Ascending aorta (tissue), 2 donors: ENCODE measurements around the gene RNGTT. TPM values are rescaled to one million over a fixed set of nuclear protein-coding genes. Genes with fewer than 3 reads are reported as not detected.

ENCODE experiments used
- DNase-seq, 2 donors: peaks; one replicate each; pipeline ENCODE4 v3.0.0-alpha.2; 2019; ENCODE audit warnings: low spot score in 2 of 2
- H3K27ac ChIP-seq, 2 donors: fragments of 200-600 bp; sonication (generic); one replicate each; pipeline ENCODE4 v1.5.1; 2016 to 2017; ENCODE audit warnings: mild to moderate bottlenecking in 1 of 2
- H3K27me3 ChIP-seq: fragments of 200-600 bp; sonication (generic); one replicate; pipeline ENCODE4 v1.5.1; 2017
- H3K36me3 ChIP-seq, 2 donors: fragments of 200-600 bp; sonication (generic); one replicate each; pipeline ENCODE4 v1.5.1; 2016
- H3K4me1 ChIP-seq, 2 donors: fragments of 200-600 bp; sonication (generic); one replicate each; pipeline ENCODE4 v1.5.1; 2016 to 2017; ENCODE audit warnings: mild to moderate bottlenecking in 1 of 2
- H3K4me3 ChIP-seq, 2 donors: fragments of 200-600 bp; sonication (generic); one replicate each; pipeline ENCODE4 v1.5.1; 2016 to 2017; ENCODE audit warnings: mild to moderate bottlenecking in 1 of 2
- H3K9me3 ChIP-seq, 2 donors: fragments of 200-600 bp; sonication (generic); one replicate each; pipeline ENCODE4 v1.5.1; 2016
- CTCF ChIP-seq, 3 experiments: fragments of 200-600 bp in 2 of 3; fragments of 450-650 bp in 1 of 3; sonication (generic) in 2 of 3; IDR thresholded peaks; one replicate each; pipeline ENCODE4 v1.5.1; 2016 to 2019; ENCODE audit warnings: antibody characterized with exemption in 3 of 3, mild to moderate bottlenecking in 1 of 3, moderate library complexity in 1 of 3
- intact Hi-C: fragments of 100-400 bp; cut with DNase I; formaldehyde crosslinking; loops from one replicate; pipeline ENCODE4 v1.15.1; 2023
- total RNA-seq: library from RNA; depleted of rRNA; stranded (reverse); fragments of >200 nt; gene quantifications from one replicate; pipeline ENCODE4 v1.1.0, GENCODE V29; 2016

The RNGTT gene
- total RNA-seq, 1 donor from 2014 or later = 13.4 TPM

- Histone ChIP-seq H3K9me3 (no peaks in the 10 kb centered on the region), H3K4me1 (no peaks in the 10 kb centered on the region), H3K27ac (no peak overlapping the region), H3K36me3 (no peaks in the 10 kb centered on the region), H3K4me3 (no peak overlapping the region), H3K27me3 (no peaks in the 10 kb centered on the region)
- DNase-seq = no peak
- no peak for TF ChIP-seq CTCF (IDR thresholded peaks at IDR 0.05)
- intact Hi-C loops = no loop called here
These were observed 366.6 kb downstream of the RNGTT start for GRCh38 chr6:88596801-88597200.

- DNase-seq = no peak
- intact Hi-C loops = loop anchor here (5.0 kb wide), 2 partner anchors 222 to 647 kb away; no protein-coding TSS in a partner anchor
- TF ChIP-seq CTCF (IDR thresholded peaks at IDR 0.05) = no peak
- no peaks in the 10 kb centered on the region for H3K27me3 ChIP-seq
- H3K9me3 ChIP-seq = no peaks in the 10 kb centered on the region
- no peak overlapping the region for H3K27ac ChIP-seq
- no peak overlapping the region for H3K4me3 ChIP-seq
- no peaks in the 10 kb centered on the region for H3K36me3 ChIP-seq
- H3K4me1 ChIP-seq = peaks cover 8 to 10% of the 10 kb centered on the region in 2 donors
These were observed 374.5 kb downstream of the RNGTT start for GRCh38 chr6:88588938-88589337.

- no peak for TF ChIP-seq CTCF (IDR thresholded peaks at IDR 0.05)
- peaks cover 8 to 10% of the 10 kb centered on the region in 2 donors for H3K4me1 ChIP-seq
- intact Hi-C loops = loop anchor here (2.0 to 5.0 kb wide), 3 partner anchors 30 to 645 kb away; no protein-coding TSS in a partner anchor
These were observed 376.3 kb downstream of the RNGTT start for GRCh38 chr6:88587150-88587520.

GRCh38 chr6:88586371-88587149 lies 376.9 kb downstream of the RNGTT start:
- peak overlapping the region in 1 of 2 donors; percentile 50 for H3K4me3 ChIP-seq
- H3K27me3 ChIP-seq = no peaks in the 10 kb centered on the region
- H3K9me3 ChIP-seq = peaks cover 0 to 19% of the 10 kb centered on the region in 2 donors
- H3K27ac ChIP-seq = peak overlapping the region; percentile 64 to 76
- peaks cover 8 to 10% of the 10 kb centered on the region in 2 donors for H3K4me1 ChIP-seq
- H3K36me3 ChIP-seq = no peaks in the 10 kb centered on the region
- peak; percentile 29 to 88 for DNase-seq
- intact Hi-C loops = loop anchor here (2.0 to 5.0 kb wide), 3 partner anchors 30 to 644 kb away; no protein-coding TSS in a partner anchor
- no peak for TF ChIP-seq CTCF (IDR thresholded peaks at IDR 0.05)

More at GRCh38 chr6:88587150-88587520, 376.3 kb downstream of the RNGTT start:
- Histone ChIP-seq H3K36me3 (no peaks in the 10 kb centered on the region), H3K9me3 (peaks cover 0 to 15% of the 10 kb centered on the region in 2 donors), H3K4me3 (peak overlapping the region in 1 of 2 donors; percentile 50), H3K27ac (peak overlapping the region; percentile 64 to 76), H3K27me3 (no peaks in the 10 kb centered on the region)
- DNase-seq = no peak

- Histone ChIP-seq H3K27me3 (no peaks in the 10 kb centered on the region), H3K36me3 (no peaks in the 10 kb centered on the region), H3K27ac (peak overlapping the region in 1 of 2 donors; percentile 64), H3K4me3 (no peak overlapping the region), H3K9me3 (peaks cover 0 to 19% of the 10 kb centered on the region in 2 donors), H3K4me1 (peaks cover 8 to 10% of the 10 kb centered on the region in 2 donors)
- DNase-seq = no peak
- TF ChIP-seq CTCF (IDR thresholded peaks at IDR 0.05) = no peak
- intact Hi-C loops = loop anchor here (5.0 kb wide), 2 partner anchors 218 to 643 kb away; no protein-coding TSS in a partner anchor
These were observed 378.1 kb downstream of the RNGTT start for GRCh38 chr6:88585276-88585692.
